Heart left ventricle (tissue), 13 donors: Measurements from ENCODE around the gene FTHL17.

Source experiments
- CTCF ChIP-seq, 12 donors: fragments of 200-600 bp; sonication (generic) in 4 of 12; IDR thresholded peaks; one replicate each; pipeline versions ENCODE4 v1.5.0 to v1.8.0; 2018 to 2022; ENCODE audit warnings: antibody characterized with exemption in 12 of 12, mild to moderate bottlenecking in 5 of 12
- POLR2A ChIP-seq, 2 donors: fragments of 450-650 bp; IDR thresholded peaks; one replicate each; pipeline ENCODE4 v1.6.1; 2017; ENCODE audit warnings: antibody characterized with exemption in 2 of 2, mild to moderate bottlenecking in 2 of 2, moderate library complexity in 2 of 2
- donor health status: ischemic (EF 13 %, LVEDD 7.1; RV severe dilation, severe dysfunction).
- donor health status: DM: no; HTN: yes; CAD: no.
- donor health status: DM: no; HTN: no; CAD: no.
- donor health status: ischemic (EF 25% LVEDD 6.9; RV normal size, moderate dysfunction).
- donor health status: ischemic (EF 25% LVEDD 5.7; RV mildly dilated, moderate dysfunction).
- donor health status: ischemic (EF 35%, LVEDD 5.7; RV mildly dilated, moderate dysfunction).
- donor health status: nonischemic (EF 11% LVEDD 7.7; RV severe dilation, severe dysfunction).
- donor health status: DM: yes; HTN: yes; CAD: no.
- donor health status: PGD.
- donor health status: ischemic (EF 29% LVEDD 5.4; RV normal size, mild dysfunction).
- donor health status: nonischemic (EF 23%, LVEDD 6.1; RV moderate dilation, normal function).

GRCh38 chrX:31071262-31071661 lies 579 bp downstream of the FTHL17 start:
- TF ChIP-seq CTCF (IDR thresholded peaks at IDR 0.05) (no peak), POLR2A (IDR thresholded peaks at IDR 0.05) (no peak)
